Stimulated activated memory B cell treated with anti-CD40 and anti-IgM and Interleukin-4, amounts not matched to agents 10 μg/mL and 1 μg/mL and 100 μg/mL, for 72 hours (primary cell): ENCODE data around the gene TSN.
"Not testable (repeated sequence)": the region's sequence is repeated elsewhere in the genome, so short reads cannot be mapped to it uniquely, and the experiment has no call there.

Experiments
- ATAC-seq: fragments of 150-1000 bp; cut with Tn5 transposase; 2 replicates; pipeline ENCODE4 v1.10.0; 2021
- H3K27ac Mint-ChIP-seq: one replicate; pipeline ENCODE4 v1.8.0; 2022; ENCODE audit warnings: mild to moderate bottlenecking, mixed read lengths
- H3K27me3 Mint-ChIP-seq: one replicate; pipeline ENCODE4 v1.8.0; 2022; ENCODE audit warnings: mixed read lengths
- H3K36me3 Mint-ChIP-seq: one replicate; pipeline ENCODE4 v1.8.0; 2022; ENCODE audit warnings: mixed read lengths
- H3K4me1 Mint-ChIP-seq: one replicate; pipeline ENCODE4 v1.8.0; 2022; ENCODE audit warnings: mixed read lengths
- H3K4me3 Mint-ChIP-seq: one replicate; pipeline ENCODE4 v1.8.0; 2022; ENCODE audit warnings: mild to moderate bottlenecking, moderate library complexity, mixed read lengths
- H3K9me3 Mint-ChIP-seq: one replicate; pipeline ENCODE4 v1.8.0; 2022; ENCODE audit warnings: mixed read lengths

TSN gene

DNA sequence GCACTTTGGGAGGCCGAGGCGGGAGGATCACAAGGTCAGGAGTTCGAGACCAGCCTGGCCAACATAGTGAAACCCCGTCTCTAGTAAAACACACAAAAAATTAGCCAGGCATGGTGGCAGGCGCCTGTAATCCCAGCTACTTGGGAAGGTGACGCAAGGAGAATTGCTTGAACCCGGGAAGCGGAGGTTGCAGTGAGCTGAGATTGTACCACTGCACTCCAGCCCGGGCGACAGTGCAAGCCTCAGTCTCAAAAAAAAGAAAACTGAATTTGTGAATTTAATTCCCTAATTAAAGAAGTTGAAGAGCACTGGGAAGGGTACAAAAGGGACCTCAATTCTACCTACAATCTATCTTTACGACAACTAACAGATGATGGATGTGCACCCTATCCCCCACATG is 20.9 kb upstream of the TSN start:
- Mint-ChIP-seq H3K4me1 (peaks cover 35% of the 10 kb centered on the region), H3K36me3 (peaks cover 38% of the 10 kb centered on the region)
- H3K9me3 Mint-ChIP-seq, H3K4me3 Mint-ChIP-seq, H3K27me3 Mint-ChIP-seq, H3K27ac Mint-ChIP-seq, ATAC-seq: not testable (repeated sequence)

GRCh38 chr2:121735518-121736074 is 19.9 kb upstream of the TSN start:
- peaks cover 35% of the 10 kb centered on the region for H3K4me1 Mint-ChIP-seq
- ATAC-seq = no peak
- peak overlapping the region; percentile 98 for H3K4me3 Mint-ChIP-seq
- peak overlapping the region; percentile 95 for H3K27ac Mint-ChIP-seq
- peaks cover 31% of the 10 kb centered on the region for H3K36me3 Mint-ChIP-seq
- no peaks in the 10 kb centered on the region for H3K9me3 Mint-ChIP-seq
- no peaks in the 10 kb centered on the region for H3K27me3 Mint-ChIP-seq

GRCh38 chr2:121736140-121736461 is 19.4 kb upstream of the TSN start:
- H3K36me3 Mint-ChIP-seq = peaks cover 26% of the 10 kb centered on the region
- no peaks in the 10 kb centered on the region for H3K27me3 Mint-ChIP-seq
- no peaks in the 10 kb centered on the region for H3K9me3 Mint-ChIP-seq
- peak overlapping the region; percentile 98 for H3K4me3 Mint-ChIP-seq
- peak overlapping the region; percentile 95 for H3K27ac Mint-ChIP-seq
- H3K4me1 Mint-ChIP-seq = peaks cover 35% of the 10 kb centered on the region
- ATAC-seq = no peak

DNA sequence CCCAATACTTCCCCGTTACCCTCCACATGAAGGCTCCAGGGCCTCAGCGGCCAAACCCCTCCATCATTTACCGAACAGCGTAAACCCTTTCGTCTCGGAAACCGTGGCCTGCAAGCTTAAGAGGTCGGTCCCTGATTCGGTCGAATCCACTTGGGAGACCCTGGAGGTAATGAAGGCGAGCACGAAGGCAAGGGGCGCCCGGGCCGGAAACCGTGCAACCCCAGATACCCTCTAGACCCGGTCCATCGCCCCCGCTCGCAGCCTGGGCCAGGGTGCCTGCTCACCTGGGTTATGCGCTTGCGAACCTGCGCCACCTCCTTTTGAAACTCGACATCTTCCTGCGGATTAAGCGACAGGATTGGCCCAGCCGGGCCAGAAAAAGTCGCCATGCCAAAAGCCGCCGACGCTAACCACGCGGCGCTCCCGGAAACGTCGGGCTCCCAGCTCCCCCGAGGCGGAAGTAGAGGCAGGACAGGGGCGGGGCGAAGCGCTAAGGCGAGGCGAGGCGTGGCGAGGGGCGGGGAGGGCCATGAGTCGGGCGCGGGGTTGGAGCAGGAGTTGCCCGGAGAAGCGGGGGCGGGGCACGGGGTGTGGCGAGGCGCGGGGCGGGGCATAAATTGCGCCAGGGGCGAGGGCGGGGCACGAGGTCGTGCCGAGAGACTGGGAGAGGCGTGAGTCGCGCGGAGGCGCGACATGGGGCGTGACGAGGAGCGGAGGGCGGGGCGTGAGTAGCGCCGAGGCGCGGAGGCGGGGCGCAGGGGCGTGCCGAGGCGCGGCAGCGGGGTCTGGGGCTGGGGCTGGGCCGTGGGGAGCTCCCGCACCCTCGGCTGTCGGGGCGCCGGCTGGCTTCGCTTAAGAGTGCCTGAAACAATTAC is 18.8 kb upstream of the TSN start, which contains the start of gene NIFK:
Gene NIFK, minus strand, starts transcription at position 414 of the 875 bp plus-strand sequence. Its CDS starts 25 bp downstream, at position 389.
- peak within 1 kb of the TSS; percentile 98 for H3K4me3 Mint-ChIP-seq
- H3K27ac Mint-ChIP-seq = peak within 1 kb of the TSS; percentile 95
- H3K36me3 Mint-ChIP-seq = peaks cover 20% of the 10 kb centered on the region
- H3K4me1 Mint-ChIP-seq = peaks cover 29% of the 10 kb centered on the region
- no peaks in the 10 kb centered on the region for H3K9me3 Mint-ChIP-seq
- ATAC-seq = peak; percentile 98
- H3K27me3 Mint-ChIP-seq = no peaks in the 10 kb centered on the region

GRCh38 chr2:121740973-121741372 is 14.5 kb upstream of the TSN start:
- Mint-ChIP-seq H3K36me3 (no peaks in the 10 kb centered on the region), H3K27me3 (no peaks in the 10 kb centered on the region), H3K27ac (no peak overlapping the region), H3K4me3 (no peak overlapping the region), H3K9me3 (no peaks in the 10 kb centered on the region), H3K4me1 (peaks cover 16% of the 10 kb centered on the region)
- ATAC-seq = no peak

DNA sequence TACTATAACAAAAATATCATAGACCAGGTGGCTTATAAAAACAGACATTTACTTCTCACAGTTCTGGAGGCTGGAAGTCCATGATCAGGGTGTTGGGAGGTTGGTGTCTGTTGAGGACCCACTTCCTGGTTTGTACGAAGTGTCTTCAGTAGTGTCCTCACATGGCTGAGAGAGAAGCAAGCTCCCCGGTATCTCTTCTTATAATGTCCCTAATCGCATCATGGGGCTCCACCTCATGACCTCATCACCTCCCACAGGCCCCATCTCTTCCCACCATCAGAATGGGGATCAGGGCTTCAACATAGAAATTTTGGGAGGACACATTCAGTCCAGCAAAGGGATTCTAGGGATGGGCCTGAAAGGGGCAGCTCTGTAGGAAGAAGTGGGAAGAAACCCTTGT is 14.0 kb upstream of the TSN start:
- no peaks in the 10 kb centered on the region for H3K36me3 Mint-ChIP-seq
- no peaks in the 10 kb centered on the region for H3K27me3 Mint-ChIP-seq
- H3K4me3 Mint-ChIP-seq = no peak overlapping the region
- ATAC-seq = no peak
- peaks cover 14% of the 10 kb centered on the region for H3K4me1 Mint-ChIP-seq
- H3K27ac Mint-ChIP-seq = no peak overlapping the region
- no peaks in the 10 kb centered on the region for H3K9me3 Mint-ChIP-seq

DNA sequence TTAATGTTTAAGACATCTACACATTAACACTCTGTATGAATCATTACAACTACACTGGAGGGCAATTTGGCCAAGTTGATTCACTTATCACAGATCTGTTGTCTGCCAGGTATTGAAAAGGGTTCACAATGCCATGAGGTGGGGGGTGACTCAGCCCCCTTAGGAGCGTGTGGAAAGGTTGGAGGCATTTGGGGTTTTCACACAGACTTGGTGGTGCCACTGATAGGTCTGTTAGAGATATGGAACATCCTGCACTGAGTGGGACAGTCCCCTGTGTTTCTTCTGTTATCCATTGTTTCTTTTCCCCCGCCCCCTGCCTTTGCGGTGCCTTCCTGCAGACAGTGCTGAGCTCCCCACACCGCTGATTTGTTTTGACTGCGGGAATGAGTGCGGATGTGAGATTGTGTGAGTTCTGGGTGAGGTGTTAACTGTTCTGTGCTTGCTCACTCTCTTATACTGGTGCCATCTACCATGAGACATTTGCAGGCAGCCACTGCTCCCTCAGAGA is 9.3 kb upstream of the TSN start:
- no peaks in the 10 kb centered on the region for H3K9me3 Mint-ChIP-seq
- no peaks in the 10 kb centered on the region for H3K36me3 Mint-ChIP-seq
- no peak for ATAC-seq
- H3K27me3 Mint-ChIP-seq = no peaks in the 10 kb centered on the region
- no peak overlapping the region for H3K4me3 Mint-ChIP-seq
- H3K27ac Mint-ChIP-seq = no peak overlapping the region
- no peaks in the 10 kb centered on the region for H3K4me1 Mint-ChIP-seq

DNA sequence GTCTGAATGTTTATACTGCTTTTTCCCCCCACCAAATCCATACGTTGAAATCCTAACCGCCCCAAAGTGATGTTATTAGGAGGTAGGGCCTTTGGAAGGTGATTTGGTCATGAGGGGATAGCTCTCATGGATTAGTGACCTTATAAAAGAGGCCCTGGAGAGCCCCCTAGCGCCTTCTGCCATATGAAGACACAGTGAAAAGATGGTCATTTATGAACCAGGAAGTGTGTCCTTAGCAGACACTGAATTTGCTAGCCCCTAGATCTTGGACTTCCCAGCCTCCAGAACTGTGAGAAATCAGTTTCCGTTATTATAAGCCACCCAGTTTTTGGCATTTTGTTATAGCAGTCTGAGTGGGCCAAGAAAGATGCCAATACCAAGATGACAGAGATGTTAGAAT is 7.2 kb upstream of the TSN start:
- no peak for ATAC-seq
- no peaks in the 10 kb centered on the region for H3K4me1 Mint-ChIP-seq
- no peaks in the 10 kb centered on the region for H3K9me3 Mint-ChIP-seq
- H3K4me3 Mint-ChIP-seq = no peak overlapping the region
- H3K27ac Mint-ChIP-seq = no peak overlapping the region
- H3K36me3 Mint-ChIP-seq = no peaks in the 10 kb centered on the region
- H3K27me3 Mint-ChIP-seq = no peaks in the 10 kb centered on the region

- H3K36me3 Mint-ChIP-seq = no peaks in the 10 kb centered on the region
- H3K4me3 Mint-ChIP-seq = peak overlapping the region; percentile 83
- H3K27me3 Mint-ChIP-seq = no peaks in the 10 kb centered on the region
- no peaks in the 10 kb centered on the region for H3K9me3 Mint-ChIP-seq
- peak overlapping the region; percentile 95 for H3K27ac Mint-ChIP-seq
- no peak for ATAC-seq
- H3K4me1 Mint-ChIP-seq = peaks cover 20% of the 10 kb centered on the region
Observed at GRCh38 chr2:121754851-121755236, 607 bp upstream of the TSN start.

- Mint-ChIP-seq H3K4me1 (no peaks in the 10 kb centered on the region), H3K36me3 (peaks cover 57% of the 10 kb centered on the region), H3K27me3 (no peaks in the 10 kb centered on the region), H3K9me3 (no peaks in the 10 kb centered on the region), H3K4me3 (no peak overlapping the region), H3K27ac (no peak overlapping the region)
- ATAC-seq = no peak
Observed at GRCh38 chr2:121764681-121765228, 9.3 kb downstream of the TSN start.

- no peak for ATAC-seq
- Mint-ChIP-seq H3K36me3 (peaks cover 55% of the 10 kb centered on the region), H3K4me3 (no peak overlapping the region), H3K27me3 (no peaks in the 10 kb centered on the region), H3K9me3 (no peaks in the 10 kb centered on the region), H3K4me1 (no peaks in the 10 kb centered on the region), H3K27ac (no peak overlapping the region)
Observed at GRCh38 chr2:121766624-121767023, 11.2 kb downstream of the TSN start.

DNA sequence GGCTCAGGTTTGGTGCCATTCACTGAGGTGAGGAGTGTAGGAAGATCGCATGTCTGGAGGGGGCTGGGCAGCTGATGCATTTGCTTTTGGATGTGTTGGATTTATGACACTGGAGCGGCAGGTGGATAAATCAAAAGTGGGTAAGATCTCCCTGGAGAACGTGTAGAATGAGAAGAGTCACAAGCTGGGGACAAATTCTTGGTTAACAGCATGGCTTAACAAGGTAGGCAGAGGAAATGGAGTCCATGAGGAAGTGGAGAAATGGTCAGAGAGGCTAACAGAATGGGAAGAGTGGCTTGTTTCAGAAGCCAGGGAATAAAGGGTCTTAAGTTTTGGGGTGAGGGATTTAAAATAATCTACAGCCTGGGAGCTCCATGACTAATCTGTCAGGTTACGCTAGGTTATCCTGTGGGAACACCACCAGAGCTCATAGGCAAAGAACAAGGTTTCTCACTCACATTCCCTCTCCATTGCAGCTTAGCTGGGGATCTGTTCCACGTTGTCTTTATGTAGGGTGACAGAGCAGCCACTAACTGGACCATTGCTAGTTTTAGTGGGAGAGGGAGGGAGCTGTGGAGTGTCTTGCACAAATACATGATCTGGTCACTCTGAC is 12.8 kb downstream of the TSN start:
- H3K36me3 Mint-ChIP-seq = peaks cover 50% of the 10 kb centered on the region
- no peaks in the 10 kb centered on the region for H3K4me1 Mint-ChIP-seq
- H3K27ac Mint-ChIP-seq = no peak overlapping the region
- H3K4me3 Mint-ChIP-seq = no peak overlapping the region
- H3K9me3 Mint-ChIP-seq = no peaks in the 10 kb centered on the region
- H3K27me3 Mint-ChIP-seq = no peaks in the 10 kb centered on the region
- no peak for ATAC-seq

DNA sequence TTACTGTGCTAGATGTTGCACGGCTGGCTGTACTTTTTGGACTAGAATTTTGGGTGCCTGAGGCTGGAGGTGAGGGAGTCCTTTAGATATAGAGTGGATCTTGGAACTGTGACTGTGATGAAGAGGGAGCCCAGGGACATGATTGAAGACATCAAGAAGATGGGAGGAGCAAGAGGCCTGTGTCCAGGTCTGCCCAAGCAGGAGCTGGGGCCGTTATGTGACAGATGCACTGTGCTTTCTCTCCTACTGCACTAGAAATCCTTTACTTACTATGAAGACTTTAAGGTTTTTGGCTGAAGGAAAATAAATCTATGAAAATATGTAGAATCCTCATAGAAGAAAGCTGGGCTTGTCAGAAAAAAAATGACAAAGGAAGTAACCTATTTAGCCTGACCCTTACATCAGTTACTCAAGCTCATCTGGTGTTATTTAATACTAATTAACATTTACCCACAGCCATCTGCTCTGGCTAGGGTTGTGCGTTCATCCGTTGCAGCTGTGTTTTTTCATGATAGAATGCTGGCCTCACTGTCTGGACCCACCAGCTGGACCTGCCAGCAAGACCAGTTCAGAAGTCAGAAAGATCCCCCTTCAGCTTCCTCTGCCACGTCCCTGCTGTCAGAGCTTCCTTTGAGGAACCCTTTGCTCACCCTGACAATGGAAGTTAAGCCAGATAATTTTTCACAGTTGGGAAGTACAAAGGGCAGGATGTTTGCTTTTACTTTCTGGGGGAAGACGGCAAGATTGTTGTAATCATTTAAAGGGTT is 16.7 kb downstream of the TSN start:
- H3K36me3 Mint-ChIP-seq = peaks cover 24% of the 10 kb centered on the region
- H3K27ac Mint-ChIP-seq = no peak overlapping the region
- H3K9me3 Mint-ChIP-seq = no peaks in the 10 kb centered on the region
- no peaks in the 10 kb centered on the region for H3K27me3 Mint-ChIP-seq
- no peak for ATAC-seq
- no peak overlapping the region for H3K4me3 Mint-ChIP-seq
- H3K4me1 Mint-ChIP-seq = no peaks in the 10 kb centered on the region

- no peak for ATAC-seq
- H3K27ac Mint-ChIP-seq = no peak overlapping the region
- H3K9me3 Mint-ChIP-seq = no peaks in the 10 kb centered on the region
- H3K27me3 Mint-ChIP-seq = no peaks in the 10 kb centered on the region
- H3K4me1 Mint-ChIP-seq = no peaks in the 10 kb centered on the region
- H3K36me3 Mint-ChIP-seq = peaks cover 11% of the 10 kb centered on the region
- no peak overlapping the region for H3K4me3 Mint-ChIP-seq
Observed at GRCh38 chr2:121774235-121774634, 18.8 kb downstream of the TSN start.

- Mint-ChIP-seq H3K27me3 (no peaks in the 10 kb centered on the region), H3K4me1 (no peaks in the 10 kb centered on the region), H3K27ac (no peak overlapping the region), H3K9me3 (no peaks in the 10 kb centered on the region), H3K36me3 (no peaks in the 10 kb centered on the region), H3K4me3 (no peak overlapping the region)
- no peak for ATAC-seq
Observed at GRCh38 chr2:121776361-121776760, 20.9 kb downstream of the TSN start.
